ENCODE data around the gene GPRIN1. TPM values are rescaled to one million over a fixed set of nuclear protein-coding genes. Genes with fewer than 3 reads are reported as not detected.

GPRIN1 gene
- total RNA-seq (2022; extraction: Qiagen RNA extraction; ENCODE audit: low read depth) = 7.3 to 10.2 TPM (median 8.8 TPM) in 5 replicates

DNA sequence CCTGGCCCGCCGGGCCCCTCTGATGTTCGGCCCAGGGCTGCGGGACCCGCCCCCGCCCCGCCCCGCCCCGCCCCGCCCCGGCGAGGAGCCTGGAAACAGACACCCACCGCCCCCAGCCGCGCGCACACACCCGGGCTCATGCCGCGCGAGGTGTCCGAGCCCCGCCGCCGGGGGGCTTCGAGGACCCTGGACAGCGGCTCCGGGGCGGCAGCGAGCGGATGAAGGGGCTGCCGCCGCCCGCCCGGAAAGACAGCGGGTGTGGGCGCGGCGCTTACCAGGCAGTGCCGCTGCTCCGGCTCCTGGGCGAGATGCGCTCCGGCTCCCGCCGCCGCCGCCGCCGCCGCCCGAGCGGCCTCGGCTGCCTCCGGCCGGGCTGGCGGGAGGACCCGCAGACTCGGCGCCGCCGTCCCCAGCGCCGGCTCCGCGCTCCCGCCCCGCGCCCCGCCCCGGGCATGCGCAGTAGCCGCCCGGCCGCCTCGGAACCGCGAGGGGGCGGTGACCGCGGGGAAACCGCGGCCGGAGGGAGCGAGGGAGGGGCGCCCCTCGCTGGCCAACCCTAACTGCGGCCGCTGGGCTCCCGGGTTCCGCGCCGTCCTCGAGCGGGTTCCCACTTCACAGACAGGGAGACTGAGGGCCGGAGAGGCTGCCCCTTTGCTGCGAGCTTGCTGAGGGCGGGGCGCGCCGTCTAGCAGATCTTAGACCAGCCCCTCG lies at the start of gene GPRIN1:
GPRIN1 (minus strand) TSS at position 433 of the 711 bp plus-strand sequence. CDS start 10,322 bp downstream, outside the sequence.

DNA sequence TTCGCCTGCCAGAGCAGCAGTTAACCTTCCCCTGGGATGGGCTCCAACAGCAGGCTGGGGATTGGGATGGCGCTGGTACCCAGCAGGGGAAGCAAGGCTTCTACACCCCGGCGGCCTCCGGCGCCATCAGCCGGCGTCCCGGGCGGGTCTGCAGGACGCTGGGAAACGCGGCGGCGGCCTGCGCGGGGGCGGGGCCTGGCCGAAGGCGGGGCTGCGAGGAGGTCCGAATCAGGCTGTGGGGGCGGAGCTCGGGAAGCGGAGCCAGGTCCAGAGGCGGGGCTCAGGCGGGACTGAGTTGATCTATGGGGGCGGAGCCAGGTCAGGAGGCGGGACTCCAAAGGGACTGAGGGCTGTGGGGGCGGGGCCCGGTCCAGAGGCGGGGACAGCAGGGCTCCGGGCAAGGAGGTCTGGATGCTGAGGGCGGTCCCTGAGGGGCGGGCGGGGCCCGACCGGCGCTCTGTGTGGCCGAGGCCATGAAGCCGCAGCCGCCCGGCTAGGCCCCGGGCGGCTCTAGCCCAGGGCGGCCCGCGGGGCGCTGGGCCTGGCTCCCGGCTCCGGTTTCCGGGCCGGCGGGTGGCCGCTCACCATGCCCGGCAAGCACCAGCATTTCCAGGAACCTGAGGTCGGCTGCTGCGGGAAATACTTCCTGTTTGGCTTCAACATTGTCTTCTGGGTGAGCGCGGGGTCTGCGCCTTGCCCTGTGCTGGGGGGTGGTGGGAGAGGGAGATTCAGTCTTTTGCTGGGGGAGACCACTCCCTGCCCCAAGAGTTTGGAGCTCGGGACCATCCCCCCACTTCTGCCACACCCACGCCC lies 37.3 kb upstream of the GPRIN1 start, which contains the start of gene TSPAN17:
TSPAN17 (plus strand) TSS at position 455 of the 813 bp plus-strand sequence; CDS start at position 587, 132 bp downstream.

GRCh38 chr5:176629853-176630680 lies 20.1 kb upstream of the GPRIN1 start, which contains the start of the genes EIF4E1B and SNCB:
EIF4E1B (plus strand) TSS chr5:176630675; CDS start chr5:176642788, 12,113 bp downstream.
SNCB (minus strand) TSS chr5:176630534; CDS start chr5:176629654, 880 bp downstream.

GRCh38 chr5:176548967-176549444 lies 61.0 kb downstream of the GPRIN1 start, which contains the start of gene CDHR2:
CDHR2 (plus strand) TSS chr5:176549342; CDS start chr5:176565353, 16,011 bp downstream.

Other genes starting within 250 kb of the GPRIN1 start
- 68.3 to 83.6 TPM (median 70.4 TPM) in 5 replicates for gene KIAA1191, start 248.4 kb downstream of the GPRIN1 start, total RNA-seq (2022; extraction: Qiagen RNA extraction; ENCODE audit: low read depth)
- gene ARL10, start 244.7 kb downstream of the GPRIN1 start, total RNA-seq (2022; extraction: Qiagen RNA extraction; ENCODE audit: low read depth) = 0.04 to 0.66 TPM (median 0.22 TPM) in 5 replicates
- gene NOP16, start 221.6 kb downstream of the GPRIN1 start, total RNA-seq (2022; extraction: Qiagen RNA extraction; ENCODE audit: low read depth) = 122 to 165 TPM (median 125 TPM) in 5 replicates
- 241 to 283 TPM (median 256 TPM) in 5 replicates for gene HIGD2A, start 221.4 kb downstream of the GPRIN1 start, total RNA-seq (2022; extraction: Qiagen RNA extraction; ENCODE audit: low read depth)
- 72.7 to 115 TPM (median 107 TPM) in 5 replicates for gene CLTB, start 193.6 kb downstream of the GPRIN1 start, total RNA-seq (2022; extraction: Qiagen RNA extraction; ENCODE audit: low read depth)
- gene FAF2, start 161.8 kb downstream of the GPRIN1 start, total RNA-seq (2022; extraction: Qiagen RNA extraction; ENCODE audit: low read depth) = 43.3 to 53.6 TPM (median 47.4 TPM) in 5 replicates
- 27.4 to 45.9 TPM (median 39.2 TPM) in 5 replicates for gene RNF44, start 72.8 kb downstream of the GPRIN1 start, total RNA-seq (2022; extraction: Qiagen RNA extraction; ENCODE audit: low read depth)
- gene CDHR2, start 60.8 kb downstream of the GPRIN1 start, total RNA-seq (2022; extraction: Qiagen RNA extraction; ENCODE audit: low read depth) = 0.02 to 0.13 TPM (median 0.06 TPM) in 5 replicates
- gene SNCB, start 20.4 kb upstream of the GPRIN1 start, total RNA-seq (2022; extraction: Qiagen RNA extraction; ENCODE audit: low read depth) = 0.56 to 1.5 TPM (median 0.94 TPM) in 5 replicates
- not detected in 5 replicates for gene EIF4E1B, start 20.5 kb upstream of the GPRIN1 start, total RNA-seq (2022; extraction: Qiagen RNA extraction; ENCODE audit: low read depth)
- 55.7 to 67.2 TPM (median 61.9 TPM) in 5 replicates for gene TSPAN17, start 37.3 kb upstream of the GPRIN1 start, total RNA-seq (2022; extraction: Qiagen RNA extraction; ENCODE audit: low read depth)
- gene UNC5A, start 200.4 kb upstream of the GPRIN1 start, total RNA-seq (2022; extraction: Qiagen RNA extraction; ENCODE audit: low read depth) = 0.13 to 0.41 TPM (median 0.27 TPM) in 5 replicates